ENCODE measurements around the gene EXOG.

GRCh38 chr3:38567498-38567897 lies 71.4 kb downstream of the EXOG start:
- TF ChIP-seq CTCF (optimal IDR thresholded peaks at IDR 0.05 in 1 of 3, IDR thresholded peaks at IDR 0.05 in 1 of 3, conservative IDR thresholded peaks at IDR 0.05 in 1 of 3; ENCODE audit: extremely low read depth in 1 of 3, insufficient read depth in 2 of 3, low read length in 3 of 3) (no peak), EZH2 (IDR thresholded peaks at IDR 0.05; ENCODE audit: low read length) (no peak)
